Nephron progenitor cell (in vitro differentiated cells): ENCODE measurements around the gene GAMT.

ENCODE experiments used
- DNase-seq: peaks from one replicate; pipeline ENCODE4 v3.0.0; 2021
- H3K27ac Mint-ChIP-seq: 2 replicates; pipeline ENCODE4 v1.8.0; 2021; ENCODE audit warnings: mild to moderate bottlenecking, moderate library complexity, mixed read lengths
- H3K27me3 Mint-ChIP-seq: 2 replicates; pipeline ENCODE4 v1.8.0; 2021; ENCODE audit warnings: mild to moderate bottlenecking, low read depth, mixed read lengths; ENCODE audit not compliant: poor library complexity
- H3K36me3 Mint-ChIP-seq: 2 replicates; pipeline ENCODE4 v1.8.0; 2021; ENCODE audit warnings: low read depth, mixed read lengths
- H3K4me1 Mint-ChIP-seq: 2 replicates; pipeline ENCODE4 v1.8.0; 2021; ENCODE audit warnings: mixed read lengths
- H3K4me3 Mint-ChIP-seq: 2 replicates; pipeline ENCODE4 v1.8.0; 2021; ENCODE audit warnings: mild to moderate bottlenecking, moderate library complexity, mixed read lengths
- H3K9me3 Mint-ChIP-seq: 2 replicates; pipeline ENCODE4 v1.8.0; 2021; ENCODE audit warnings: mild to moderate bottlenecking, moderate library complexity, mixed read lengths
- CTCF ChIP-seq: fragments of 200-600 bp; sonication (generic); IDR thresholded peaks from 2 replicates; pipeline ENCODE4 v1.5.0; 2021; ENCODE audit warnings: antibody characterized with exemption

Gene GAMT

GRCh38 chr19:1357531-1358109, 43.7 kb downstream of the GAMT start:
- Mint-ChIP-seq H3K4me3 (peak overlapping the region; percentile 54), H3K27me3 (peaks cover under 1% of the 10 kb centered on the region), H3K9me3 (no peaks in the 10 kb centered on the region), H3K4me1 (peaks cover 76% of the 10 kb centered on the region), H3K27ac (peak overlapping the region; percentile 56), H3K36me3 (peaks cover 44% of the 10 kb centered on the region)
- DNase-seq, result no peak
- TF ChIP-seq CTCF, result no peak

GRCh38 chr19:1356508-1356865, 44.9 kb downstream of the GAMT start:
- Mint-ChIP-seq H3K36me3 (peaks cover 35% of the 10 kb centered on the region), H3K27me3 (peaks cover 2% of the 10 kb centered on the region), H3K9me3 (no peaks in the 10 kb centered on the region), H3K4me1 (peaks cover 65% of the 10 kb centered on the region), H3K4me3 (peak overlapping the region; percentile 97), H3K27ac (no peak overlapping the region)
- no peak for DNase-seq
- no peak for TF ChIP-seq CTCF

GRCh38 chr19:1355568-1356507, 45.5 kb downstream of the GAMT start:
- H3K4me3 Mint-ChIP-seq, result peak overlapping the region; percentile 97
- no peak for DNase-seq

GRCh38 chr19:1354970-1355567, 46.3 kb downstream of the GAMT start:
- H3K4me1 Mint-ChIP-seq, result peaks cover 57% of the 10 kb centered on the region
- H3K27me3 Mint-ChIP-seq, result peaks cover 7% of the 10 kb centered on the region
- no peak overlapping the region for H3K27ac Mint-ChIP-seq
- no peaks in the 10 kb centered on the region for H3K9me3 Mint-ChIP-seq
- H3K4me3 Mint-ChIP-seq, result peak overlapping the region; percentile 97
- no peak for DNase-seq
- TF ChIP-seq CTCF, result no peak
- peaks cover 31% of the 10 kb centered on the region for H3K36me3 Mint-ChIP-seq

More at GRCh38 chr19:1355568-1356507, 45.5 kb downstream of the GAMT start:
- H3K4me1 Mint-ChIP-seq, result peaks cover 62% of the 10 kb centered on the region
- no peak for TF ChIP-seq CTCF
- H3K27me3 Mint-ChIP-seq, result peaks cover 4% of the 10 kb centered on the region
- peaks cover 35% of the 10 kb centered on the region for H3K36me3 Mint-ChIP-seq
- H3K27ac Mint-ChIP-seq, result peak overlapping the region; percentile 61
- no peaks in the 10 kb centered on the region for H3K9me3 Mint-ChIP-seq

- Mint-ChIP-seq H3K4me3 (no peak overlapping the region), H3K9me3 (no peaks in the 10 kb centered on the region), H3K27ac (no peak overlapping the region), H3K4me1 (peaks cover 48% of the 10 kb centered on the region), H3K36me3 (peaks cover 13% of the 10 kb centered on the region), H3K27me3 (peaks cover 11% of the 10 kb centered on the region)
- no peak for TF ChIP-seq CTCF
- DNase-seq, result no peak
Observed at GRCh38 chr19:1353144-1353543, 48.2 kb downstream of the GAMT start.
